Measurements from ENCODE around the gene C6orf120. TPM values are rescaled to one million over a fixed set of nuclear protein-coding genes. Genes with fewer than 3 reads are reported as not detected.

Gene C6orf120
- total and polyA plus RNA-seq, 9 of the 15 experiments (the other 6 are each of a cell fraction or from before 2014, with no cell fraction given) = 7.7 to 44.9 (median 34.8) TPM

DNA sequence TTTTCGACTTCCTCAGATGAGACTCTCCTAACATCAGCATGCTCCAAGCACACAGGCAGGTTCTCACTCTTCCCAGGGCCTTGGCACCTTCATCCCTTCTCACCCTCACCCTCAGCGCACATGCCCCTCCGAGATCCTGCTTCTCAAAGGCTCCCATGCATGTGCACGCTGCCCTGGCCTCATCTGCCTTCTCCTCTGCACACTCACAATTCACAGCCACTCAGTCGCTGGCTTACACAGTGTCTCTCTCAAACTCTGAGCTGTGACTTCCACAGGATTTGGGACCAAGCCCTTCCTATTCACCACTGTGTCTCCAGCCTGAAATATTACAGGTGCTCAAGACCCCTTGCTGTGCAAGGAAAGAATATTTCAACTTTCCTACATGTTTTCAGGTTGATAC is 30.4 kb upstream of the C6orf120 start:
- Histone ChIP-seq H4K20me1 (replicated peaks; ENCODE audit: control insufficient read depth, insufficient read depth, low read length) (no peaks in the 10 kb centered on the region), H3K36me3 (ENCODE audit: control insufficient read depth, insufficient read depth, low read length) (peaks cover 57% of the 10 kb centered on the region), H3K4me3 (no peak overlapping the region), H3K79me2 (ENCODE audit: control insufficient read depth, insufficient read depth, low read length) (no peaks in the 10 kb centered on the region), H3K4me2 (ENCODE audit: insufficient read depth, low read length) (no peak overlapping the region), H3K27me3 (ENCODE audit: control insufficient read depth in 2 of 2, insufficient read depth in 2 of 2, low read length in 2 of 2) (no peaks in the 10 kb centered on the region), H3K9me3 (replicated peaks; ENCODE audit: control insufficient read depth, insufficient read depth, low read depth, low read length) (no peaks in the 10 kb centered on the region), H3K27ac (ENCODE audit: extremely low read depth, low read depth, low read length) (no peak overlapping the region), H3K4me1 (replicated peaks in 1 of 2; ENCODE audit: control insufficient read depth in 2 of 2, insufficient read depth in 2 of 2, low read length in 2 of 2) (no peaks in the 10 kb centered on the region; a peak in 1 of 5 replicates), H3K9ac (ENCODE audit: insufficient read depth in 1 of 2, low read depth in 2 of 2, low read length in 2 of 2) (no peak overlapping the region), H3K9me1 (ENCODE audit: control insufficient read depth, insufficient read depth, low read length) (no peaks in the 10 kb centered on the region), H2AFZ (ENCODE audit: low read depth, low read length) (no peak overlapping the region)
- TF ChIP-seq ZNF263 (CRISPR knock-in tag; IDR thresholded peaks at IDR 0.05; ENCODE audit: borderline replicate concordance) = no peak
- TF ChIP-seq FOXA1 (IDR thresholded peaks at IDR 0.05; ENCODE audit: borderline replicate concordance) = no peak
- TF ChIP-seq, protein P1, sequence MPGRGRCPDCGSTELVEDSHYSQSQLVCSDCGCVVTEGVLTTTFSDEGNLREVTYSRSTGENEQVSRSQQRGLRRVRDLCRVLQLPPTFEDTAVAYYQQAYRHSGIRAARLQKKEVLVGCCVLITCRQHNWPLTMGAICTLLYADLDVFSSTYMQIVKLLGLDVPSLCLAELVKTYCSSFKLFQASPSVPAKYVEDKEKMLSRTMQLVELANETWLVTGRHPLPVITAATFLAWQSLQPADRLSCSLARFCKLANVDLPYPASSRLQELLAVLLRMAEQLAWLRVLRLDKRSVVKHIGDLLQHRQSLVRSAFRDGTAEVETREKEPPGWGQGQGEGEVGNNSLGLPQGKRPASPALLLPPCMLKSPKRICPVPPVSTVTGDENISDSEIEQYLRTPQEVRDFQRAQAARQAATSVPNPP (IDR thresholded peaks at IDR 0.05; ENCODE audit: borderline replicate concordance, insufficient read depth, insufficient read length) = no peak
- TF ChIP-seq ZNF143 (CRISPR knock-in tag; IDR thresholded peaks at IDR 0.05) = no peak
- TF ChIP-seq ILF3 (IDR thresholded peaks at IDR 0.05; ENCODE audit: borderline replicate concordance) = no peak
- no TSS peak for BruUV-seq (replicated peaks)
- ChIA-PET POLR2A (no interaction called here), CTCF (ENCODE audit: low intra/inter-chr PET ratio) (no interaction called here)
- intact Hi-C loops (cut with micrococcal nuclease) (no loop called here), in situ Hi-C loops (cut with MboI) (no loop called here)
- DNase-seq (ENCODE audit: extremely low read depth in 1 of 4, low spot score in 3 of 4) = no peak
- FAIRE-seq = no peak
- ATAC-seq = no peak
- 72% methylated on average over 5 of the region's 5 CpGs for WGBS (ENCODE audit: insufficient coverage, low coverage, missing lambda C conversion rate)

DNA sequence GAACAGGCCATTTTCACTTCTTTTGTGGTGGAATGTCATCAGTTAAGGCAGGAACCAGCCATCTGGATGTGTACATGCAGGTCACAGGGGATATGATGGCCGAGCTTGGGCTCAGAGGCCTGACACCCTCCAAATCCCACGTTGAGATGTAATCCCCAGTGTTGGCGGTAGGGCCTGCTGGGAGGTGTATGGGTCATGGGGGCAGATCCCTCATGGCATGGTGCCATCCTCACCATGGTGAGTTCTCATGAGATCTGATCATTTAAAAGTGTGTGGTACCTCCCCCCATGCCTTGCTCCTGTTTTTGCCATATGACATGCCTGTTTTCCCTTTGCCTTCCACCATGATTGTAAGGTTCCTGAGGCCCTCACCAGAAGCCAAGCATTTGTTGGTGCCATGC is 26.9 kb upstream of the C6orf120 start:
- no peaks in the 10 kb centered on the region for H3K4me1 ChIP-seq (replicated peaks in 1 of 2; ENCODE audit: control insufficient read depth in 2 of 2, insufficient read depth in 2 of 2, low read length in 2 of 2)
- H2AFZ ChIP-seq (ENCODE audit: low read depth, low read length) = no peak overlapping the region
- BruUV-seq (replicated peaks) = no TSS peak
- no peaks in the 10 kb centered on the region for H3K79me2 ChIP-seq (ENCODE audit: control insufficient read depth, insufficient read depth, low read length)
- no peaks in the 10 kb centered on the region for H4K20me1 ChIP-seq (replicated peaks; ENCODE audit: control insufficient read depth, insufficient read depth, low read length)
- H3K36me3 ChIP-seq (ENCODE audit: control insufficient read depth, insufficient read depth, low read length) = peaks cover 39% of the 10 kb centered on the region
- no peak for DNase-seq (ENCODE audit: extremely low read depth in 1 of 4, low spot score in 3 of 4)
- H3K9ac ChIP-seq (ENCODE audit: insufficient read depth in 1 of 2, low read depth in 2 of 2, low read length in 2 of 2) = no peak overlapping the region
- H3K4me2 ChIP-seq (ENCODE audit: insufficient read depth, low read length) = no peak overlapping the region
- WGBS (ENCODE audit: insufficient coverage, low coverage, missing lambda C conversion rate) = 89% methylated on average over 3 of the region's 3 CpGs
- H3K27me3 ChIP-seq (ENCODE audit: control insufficient read depth in 2 of 2, insufficient read depth in 2 of 2, low read length in 2 of 2) = no peaks in the 10 kb centered on the region
- ATAC-seq = no peak
- in situ Hi-C loops (cut with MboI) (no loop called here), intact Hi-C loops (cut with micrococcal nuclease) (no loop called here)
- H3K9me3 ChIP-seq (replicated peaks; ENCODE audit: control insufficient read depth, insufficient read depth, low read depth, low read length) = no peaks in the 10 kb centered on the region
- POLR2A ChIA-PET = interaction anchor here (0.6 kb wide), 1 partner anchor 414 kb away, joined by 3 read pairs; no protein-coding TSS in a partner anchor
- FAIRE-seq = no peak
- no peak overlapping the region for H3K27ac ChIP-seq (ENCODE audit: extremely low read depth, low read depth, low read length)
- CTCF ChIA-PET (ENCODE audit: low intra/inter-chr PET ratio) = no interaction called here
- H3K4me3 ChIP-seq = no peak overlapping the region
- TF ChIP-seq MTF1 (CRISPR knock-in tag; IDR thresholded peaks at IDR 0.05; ENCODE audit: borderline replicate concordance) (no peak), SRSF9 (IDR thresholded peaks at IDR 0.05; ENCODE audit: borderline replicate concordance, low read depth, low read length) (no peak)
- H3K9me1 ChIP-seq (ENCODE audit: control insufficient read depth, insufficient read depth, low read length) = no peaks in the 10 kb centered on the region

Data from K562 (cell line).